Tibial artery (tissue), 4 donors: ENCODE results near the gene ZNF407.

Experiments
- DNase-seq, 2 donors: peaks; one replicate each; pipeline ENCODE4 v3.0.0-alpha.2; 2019
- H3K27ac ChIP-seq, 2 donors: fragments of 200-600 bp; sonication (generic) in 1 of 2; 1 replicate in 1 of 2; 2 replicates in 1 of 2; pipeline ENCODE4 v1.5.1; 2018 to 2019; ENCODE audit warnings: mild to moderate bottlenecking in 1 of 2
- H3K27me3 ChIP-seq, 2 donors: fragments of 200-600 bp; sonication (generic) in 1 of 2; one replicate each; pipeline versions ENCODE4 v1.5.1 to v1.6.0; 2016 to 2019
- H3K36me3 ChIP-seq, 3 donors: fragments of 200-600 bp; sonication (generic) in 2 of 3; one replicate each; pipeline ENCODE4 v1.5.1; 2016 to 2019; ENCODE audit warnings: mild to moderate bottlenecking in 2 of 3
- H3K4me1 ChIP-seq, 4 donors: fragments of 200-600 bp; sonication (generic) in 2 of 4; 1 replicate in 3 of 4; 2 replicates in 1 of 4; pipeline ENCODE4 v1.5.1; 2016 to 2019
- H3K4me3 ChIP-seq, 2 donors: fragments of 200-600 bp; sonication (generic) in 1 of 2; 1 replicate in 1 of 2; 2 replicates in 1 of 2; pipeline ENCODE4 v1.5.1; 2018 to 2019; ENCODE audit warnings: mild to moderate bottlenecking in 2 of 2
- H3K9me3 ChIP-seq, 3 donors: fragments of 200-600 bp; sonication (generic) in 1 of 3; one replicate each; pipeline ENCODE4 v1.5.1; 2016 to 2019
- intact Hi-C: fragments of 100-400 bp; cut with DNase I; formaldehyde crosslinking; loops from one replicate; pipeline ENCODE4 v1.15.0; 2023; ENCODE audit warnings: low total_unique reads
- TF ChIP-seq, protein P1 (sequence below), 2 experiments: fragments of 200-600 bp in 1 of 2; fragments of 450-650 bp in 1 of 2; IDR thresholded peaks; one replicate each; pipeline ENCODE4 v1.5.1; 2017 to 2019; ENCODE audit warnings: antibody characterized with exemption in 2 of 2, mild to moderate bottlenecking in 1 of 2, moderate library complexity in 1 of 2

The ZNF407 gene

GRCh38 chr18:74869904-74870863 is 272.5 kb downstream of the ZNF407 start:
- Histone ChIP-seq H3K4me3 (no peak overlapping the region), H3K36me3 (no peaks in the 10 kb centered on the region), H3K27ac (no peak overlapping the region), H3K9me3 (no peaks in the 10 kb centered on the region), H3K4me1 (no peaks in the 10 kb centered on the region), H3K27me3 (no peaks in the 10 kb centered on the region)
- DNase-seq = no peak
- TF ChIP-seq, protein P1, sequence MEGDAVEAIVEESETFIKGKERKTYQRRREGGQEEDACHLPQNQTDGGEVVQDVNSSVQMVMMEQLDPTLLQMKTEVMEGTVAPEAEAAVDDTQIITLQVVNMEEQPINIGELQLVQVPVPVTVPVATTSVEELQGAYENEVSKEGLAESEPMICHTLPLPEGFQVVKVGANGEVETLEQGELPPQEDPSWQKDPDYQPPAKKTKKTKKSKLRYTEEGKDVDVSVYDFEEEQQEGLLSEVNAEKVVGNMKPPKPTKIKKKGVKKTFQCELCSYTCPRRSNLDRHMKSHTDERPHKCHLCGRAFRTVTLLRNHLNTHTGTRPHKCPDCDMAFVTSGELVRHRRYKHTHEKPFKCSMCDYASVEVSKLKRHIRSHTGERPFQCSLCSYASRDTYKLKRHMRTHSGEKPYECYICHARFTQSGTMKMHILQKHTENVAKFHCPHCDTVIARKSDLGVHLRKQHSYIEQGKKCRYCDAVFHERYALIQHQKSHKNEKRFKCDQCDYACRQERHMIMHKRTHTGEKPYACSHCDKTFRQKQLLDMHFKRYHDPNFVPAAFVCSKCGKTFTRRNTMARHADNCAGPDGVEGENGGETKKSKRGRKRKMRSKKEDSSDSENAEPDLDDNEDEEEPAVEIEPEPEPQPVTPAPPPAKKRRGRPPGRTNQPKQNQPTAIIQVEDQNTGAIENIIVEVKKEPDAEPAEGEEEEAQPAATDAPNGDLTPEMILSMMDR (IDR thresholded peaks at IDR 0.05) = no peak
- intact Hi-C loops = no loop called here

DNA sequence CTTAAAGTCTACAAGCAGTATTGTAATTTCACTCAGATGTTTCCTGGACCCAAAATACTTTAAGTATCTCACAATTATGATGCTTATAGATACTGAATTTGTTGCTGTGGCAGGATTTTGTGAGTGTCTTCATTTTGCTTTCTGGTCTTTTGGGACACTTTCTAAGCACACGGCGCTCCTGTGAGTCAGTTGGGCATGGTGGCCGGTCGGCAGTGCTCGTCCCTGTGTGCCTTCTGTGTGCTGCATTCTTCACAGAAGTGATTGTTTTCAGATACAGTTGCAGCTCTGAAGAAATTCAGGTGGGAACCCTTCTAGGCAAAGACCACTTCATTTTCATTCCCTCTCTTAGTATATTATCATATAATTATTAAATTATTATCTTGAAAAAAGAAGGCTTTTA is 273.3 kb downstream of the ZNF407 start:
- H3K9me3 ChIP-seq = no peaks in the 10 kb centered on the region
- H3K27me3 ChIP-seq = no peaks in the 10 kb centered on the region
- TF ChIP-seq, protein P1 (IDR thresholded peaks at IDR 0.05) = no peak
- no peak overlapping the region for H3K4me3 ChIP-seq
- H3K36me3 ChIP-seq = no peaks in the 10 kb centered on the region
- intact Hi-C loops = no loop called here
- H3K4me1 ChIP-seq = no peaks in the 10 kb centered on the region
- H3K27ac ChIP-seq = no peak overlapping the region
- no peak for DNase-seq

DNA sequence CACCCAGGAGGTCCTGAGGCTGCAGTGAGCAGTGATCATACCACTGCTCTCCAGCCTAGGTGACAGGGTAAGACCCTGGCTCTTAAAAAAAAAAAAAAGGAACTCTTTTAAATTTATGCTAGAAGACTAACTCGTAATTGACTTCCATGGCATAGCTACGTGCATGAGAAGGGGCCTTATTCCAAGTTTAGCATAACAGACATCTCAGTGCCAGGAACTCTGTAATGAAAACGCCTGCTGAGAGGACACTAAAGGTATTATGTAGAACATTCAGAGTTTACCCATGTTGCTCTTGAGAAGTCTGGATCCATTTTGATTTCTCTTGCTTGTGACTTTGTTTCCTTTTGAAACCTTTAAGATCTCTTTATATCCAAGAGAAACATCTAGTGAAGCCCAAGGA is 276.0 kb downstream of the ZNF407 start:
- intact Hi-C loops = no loop called here
- H3K36me3 ChIP-seq = peaks cover 0 to 4% (median 0%) of the 10 kb centered on the region in 3 donors
- no peak for DNase-seq
- H3K9me3 ChIP-seq = no peaks in the 10 kb centered on the region
- TF ChIP-seq, protein P1 (IDR thresholded peaks at IDR 0.05) = no peak
- no peak overlapping the region for H3K27ac ChIP-seq
- no peaks in the 10 kb centered on the region for H3K27me3 ChIP-seq
- H3K4me3 ChIP-seq = no peak overlapping the region
- H3K4me1 ChIP-seq = no peaks in the 10 kb centered on the region

GRCh38 chr18:74874351-74874750 is 276.7 kb downstream of the ZNF407 start:
- H3K27me3 ChIP-seq = no peaks in the 10 kb centered on the region
- TF ChIP-seq, protein P1 (IDR thresholded peaks at IDR 0.05) = no peak

DNA sequence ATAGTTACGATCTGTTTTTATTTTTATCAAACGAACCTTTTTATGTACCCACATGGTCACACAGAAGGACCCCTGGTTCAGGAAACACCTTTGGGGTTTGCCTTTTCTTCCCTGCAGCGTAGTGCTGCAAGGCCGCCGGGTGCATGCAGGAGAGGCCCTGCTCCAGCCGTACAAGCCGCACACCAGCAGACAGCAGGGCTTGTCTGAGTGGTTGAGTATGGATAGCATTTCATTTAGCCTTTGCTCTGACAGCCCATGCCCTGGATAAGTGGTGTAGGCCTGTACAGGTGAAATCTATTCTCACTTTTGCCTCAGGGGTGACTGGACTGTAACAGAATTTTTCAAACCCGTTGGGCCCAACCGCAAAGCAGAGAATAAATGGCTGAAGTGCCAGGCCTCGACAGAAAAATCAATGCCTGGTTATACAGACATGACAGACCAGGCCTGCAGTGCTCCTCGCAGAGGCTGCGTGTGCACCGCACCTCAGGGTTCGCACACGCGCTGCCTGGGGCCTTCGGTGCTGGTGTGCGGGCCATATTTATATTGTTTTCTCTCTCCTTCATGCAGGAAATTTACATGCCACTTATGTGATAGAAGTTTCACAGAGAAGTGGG is 279.1 kb downstream of the ZNF407 start:
- DNase-seq = no peak
- TF ChIP-seq, protein P1 (IDR thresholded peaks at IDR 0.05) = no peak
- intact Hi-C loops = no loop called here

More at GRCh38 chr18:74874351-74874750, 276.7 kb downstream of the ZNF407 start:
- no peak overlapping the region for H3K27ac ChIP-seq
- no peak for DNase-seq
- intact Hi-C loops = no loop called here
- no peaks in the 10 kb centered on the region for H3K9me3 ChIP-seq
- H3K4me1 ChIP-seq = no peaks in the 10 kb centered on the region
- no peak overlapping the region for H3K4me3 ChIP-seq
- peaks cover 0 to 4% (median 0%) of the 10 kb centered on the region in 3 donors for H3K36me3 ChIP-seq

More for the DNA sequence above, 279.1 kb downstream of the ZNF407 start:
- Histone ChIP-seq H3K4me3 (no peak overlapping the region), H3K27ac (no peak overlapping the region), H3K27me3 (no peaks in the 10 kb centered on the region), H3K4me1 (no peaks in the 10 kb centered on the region), H3K36me3 (peaks cover 6 to 13% (median 12%) of the 10 kb centered on the region in 3 donors), H3K9me3 (no peaks in the 10 kb centered on the region)
